ENCODE results near the gene SCARB1. TPM values are rescaled to one million over a fixed set of nuclear protein-coding genes. Genes with fewer than 3 reads are reported as not detected.

The SCARB1 gene
- total RNA-seq, 2 donors from 2014 or later: 33.0 to 36.2 TPM

DNA sequence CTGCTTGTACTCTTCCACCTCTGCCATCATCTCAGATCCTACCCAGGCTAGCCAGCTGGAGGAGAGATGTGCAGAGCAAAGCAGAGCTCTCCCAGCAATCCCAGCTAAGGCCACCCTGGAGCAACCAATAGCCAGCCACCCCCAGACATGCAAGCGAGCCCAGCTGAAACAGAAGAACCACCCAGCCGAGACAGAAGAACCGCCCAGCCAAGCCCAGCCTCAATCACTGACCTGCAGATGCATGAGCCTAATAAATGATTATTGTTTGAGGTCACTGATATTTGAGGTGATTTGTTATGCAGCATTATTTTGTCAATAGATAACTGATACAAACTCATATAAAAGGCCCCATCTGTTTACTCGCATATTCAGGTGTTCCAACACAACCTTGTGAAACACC, 106.3 kb downstream of the SCARB1 start:
- DNase-seq: no peak
- Histone ChIP-seq H3K9ac (ENCODE audit: extremely low read depth, low read length, poor library complexity, severe bottlenecking) (no peak overlapping the region), H3K9me3 (ENCODE audit: control insufficient read depth, low read length) (no peaks in the 10 kb centered on the region), H3K27ac (ENCODE audit: low read depth, low read length) (no peak overlapping the region), H3K36me3 (ENCODE audit: control insufficient read depth, insufficient read depth, low read length) (no peaks in the 10 kb centered on the region), H3K4me3 (ENCODE audit: low read length) (no peak overlapping the region), H3K27me3 (ENCODE audit: control insufficient read depth, insufficient read depth, low read length, poor library complexity, severe bottlenecking) (no peaks in the 10 kb centered on the region), H3K4me1 (ENCODE audit: control insufficient read depth, insufficient read depth, low read length) (no peaks in the 10 kb centered on the region)
- Mint-ChIP-seq H3K27ac (no peak overlapping the region), H3K9me3 (peaks cover 25% of the 10 kb centered on the region), H3K4me1 (peaks cover 13% of the 10 kb centered on the region), H3K27me3 (ENCODE audit: insufficient read depth) (peaks cover 7% of the 10 kb centered on the region), H3K4me3 (no peak overlapping the region), H3K36me3 (ENCODE audit: low read depth) (no peaks in the 10 kb centered on the region)
- TF ChIP-seq, protein P1, sequence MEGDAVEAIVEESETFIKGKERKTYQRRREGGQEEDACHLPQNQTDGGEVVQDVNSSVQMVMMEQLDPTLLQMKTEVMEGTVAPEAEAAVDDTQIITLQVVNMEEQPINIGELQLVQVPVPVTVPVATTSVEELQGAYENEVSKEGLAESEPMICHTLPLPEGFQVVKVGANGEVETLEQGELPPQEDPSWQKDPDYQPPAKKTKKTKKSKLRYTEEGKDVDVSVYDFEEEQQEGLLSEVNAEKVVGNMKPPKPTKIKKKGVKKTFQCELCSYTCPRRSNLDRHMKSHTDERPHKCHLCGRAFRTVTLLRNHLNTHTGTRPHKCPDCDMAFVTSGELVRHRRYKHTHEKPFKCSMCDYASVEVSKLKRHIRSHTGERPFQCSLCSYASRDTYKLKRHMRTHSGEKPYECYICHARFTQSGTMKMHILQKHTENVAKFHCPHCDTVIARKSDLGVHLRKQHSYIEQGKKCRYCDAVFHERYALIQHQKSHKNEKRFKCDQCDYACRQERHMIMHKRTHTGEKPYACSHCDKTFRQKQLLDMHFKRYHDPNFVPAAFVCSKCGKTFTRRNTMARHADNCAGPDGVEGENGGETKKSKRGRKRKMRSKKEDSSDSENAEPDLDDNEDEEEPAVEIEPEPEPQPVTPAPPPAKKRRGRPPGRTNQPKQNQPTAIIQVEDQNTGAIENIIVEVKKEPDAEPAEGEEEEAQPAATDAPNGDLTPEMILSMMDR (conservative IDR thresholded peaks at IDR 0.05): no peak
- 97 to 100% methylated on average over 1 to 4 of the region's 4 CpGs for WGBS, 2 experiments (ENCODE audit: insufficient coverage in 1 of 2, insufficient read length in 1 of 2)

DNA sequence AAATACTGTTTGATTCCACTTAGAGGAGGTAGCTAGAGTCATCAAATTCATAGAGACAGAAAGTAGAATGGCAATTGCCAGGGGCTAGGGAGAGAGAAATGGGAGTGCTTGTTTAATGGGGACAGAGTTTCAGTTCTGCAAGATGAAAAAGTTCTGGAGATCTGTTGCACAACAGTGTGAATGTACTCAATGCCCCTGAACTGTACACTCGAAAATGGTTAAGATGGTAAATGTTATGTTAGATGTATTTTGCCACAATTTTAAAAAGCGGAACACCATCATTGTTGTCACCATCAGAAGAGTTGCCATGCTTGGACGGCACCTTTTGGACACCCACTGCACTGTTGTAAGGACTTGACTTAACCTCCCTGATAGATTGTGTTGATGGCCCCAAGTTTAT, 106.9 kb downstream of the SCARB1 start:
- TF ChIP-seq, protein P1 (conservative IDR thresholded peaks at IDR 0.05): no peak
- no peak overlapping the region for H3K9ac ChIP-seq (ENCODE audit: extremely low read depth, low read length, poor library complexity, severe bottlenecking)
- Mint-ChIP-seq H3K9me3 (peaks cover 26% of the 10 kb centered on the region), H3K36me3 (ENCODE audit: low read depth) (no peaks in the 10 kb centered on the region), H3K4me3 (no peak overlapping the region), H3K4me1 (peaks cover 13% of the 10 kb centered on the region), H3K27me3 (ENCODE audit: insufficient read depth) (peaks cover 7% of the 10 kb centered on the region), H3K27ac (no peak overlapping the region)
- no peaks in the 10 kb centered on the region for H3K4me1 ChIP-seq (ENCODE audit: control insufficient read depth, insufficient read depth, low read length)
- no peak overlapping the region for H3K27ac ChIP-seq (ENCODE audit: low read depth, low read length)
- H3K4me3 ChIP-seq (ENCODE audit: low read length): no peak overlapping the region
- 91 to 97% methylated on average over 3 of the region's 3 CpGs for whole genome bisulfite sequencing, 2 experiments (ENCODE audit: insufficient coverage in 1 of 2, insufficient read length in 1 of 2)
- no peak for DNase-seq
- no peaks in the 10 kb centered on the region for H3K9me3 ChIP-seq (ENCODE audit: control insufficient read depth, low read length)
- H3K36me3 ChIP-seq (ENCODE audit: control insufficient read depth, insufficient read depth, low read length): no peaks in the 10 kb centered on the region
- H3K27me3 ChIP-seq (ENCODE audit: control insufficient read depth, insufficient read depth, low read length, poor library complexity, severe bottlenecking): no peaks in the 10 kb centered on the region

DNA sequence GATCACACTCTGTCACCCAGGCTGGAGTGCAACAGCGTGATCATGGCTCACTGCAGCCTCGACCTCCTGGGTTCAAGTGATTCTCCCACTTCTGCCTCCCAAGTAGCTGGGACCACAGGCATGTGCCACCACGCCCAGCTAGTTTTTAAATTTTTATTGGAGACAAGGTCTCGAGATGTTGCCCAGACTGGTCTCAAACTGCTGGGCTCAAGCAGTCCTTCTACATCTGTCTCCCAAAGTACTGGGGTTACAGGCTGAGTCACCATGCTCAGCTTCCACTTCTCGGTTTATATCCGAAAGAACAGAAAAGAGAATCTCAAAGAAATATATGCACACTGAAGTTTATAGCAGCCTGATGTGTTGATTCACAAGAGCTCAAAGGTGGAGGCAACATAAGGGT, 107.5 kb downstream of the SCARB1 start:
- no peak overlapping the region for H3K27ac Mint-ChIP-seq
- Histone ChIP-seq H3K27me3 (ENCODE audit: control insufficient read depth, insufficient read depth, low read length, poor library complexity, severe bottlenecking) (no peaks in the 10 kb centered on the region), H3K4me3 (ENCODE audit: low read length) (no peak overlapping the region), H3K4me1 (ENCODE audit: control insufficient read depth, insufficient read depth, low read length) (no peaks in the 10 kb centered on the region), H3K9me3 (ENCODE audit: control insufficient read depth, low read length) (no peaks in the 10 kb centered on the region), H3K27ac (ENCODE audit: low read depth, low read length) (no peak overlapping the region), H3K36me3 (ENCODE audit: control insufficient read depth, insufficient read depth, low read length) (no peaks in the 10 kb centered on the region), H3K9ac (ENCODE audit: extremely low read depth, low read length, poor library complexity, severe bottlenecking) (no peak overlapping the region)
- peaks cover 7% of the 10 kb centered on the region for H3K27me3 Mint-ChIP-seq (ENCODE audit: insufficient read depth)
- peaks cover 26% of the 10 kb centered on the region for H3K9me3 Mint-ChIP-seq
- 88% methylated on average over 5 to 6 of the region's 6 CpGs for WGBS, 2 experiments (ENCODE audit: insufficient coverage in 1 of 2, insufficient read length in 1 of 2)
- no peak for DNase-seq
- peaks cover 13% of the 10 kb centered on the region for H3K4me1 Mint-ChIP-seq
- H3K4me3 Mint-ChIP-seq: no peak overlapping the region
- no peaks in the 10 kb centered on the region for H3K36me3 Mint-ChIP-seq (ENCODE audit: low read depth)
- TF ChIP-seq, protein P1 (conservative IDR thresholded peaks at IDR 0.05): no peak

All from endodermal cell (in vitro differentiated cells).